Lung (tissue), 12 donors: Measurements from ENCODE around the gene LRRC45. TPM values are rescaled to one million over a fixed set of nuclear protein-coding genes. Genes with fewer than 3 reads are reported as not detected.
A peak's percentile ranks its signal among the peaks of the same experiment; 100 is the strongest.

Experiments
- ATAC-seq: fragments of 200-7000 bp; cut with Tn5 transposase; one replicate; pipeline ENCODE4 v1.9.1; 2020; ENCODE audit warnings: moderate number of reproducible peaks; ENCODE audit not compliant: insufficient read depth, low FRiP score
- DNase-seq, 3 donors: peaks; one replicate each; pipeline ENCODE4 v3.0.0-alpha.2; 2013 to 2017
- H3K27ac ChIP-seq, 2 donors: one replicate each; pipeline ENCODE4 v1.5.1; 2013; ENCODE audit warnings: mild to moderate bottlenecking in 2 of 2, moderate library complexity in 2 of 2, control low read depth in 1 of 2, inconsistent platforms in 1 of 2, low read depth in 1 of 2, low read length in 1 of 2
- H3K27me3 ChIP-seq, 3 donors: one replicate each; pipeline ENCODE4 v1.5.1; 2013; ENCODE audit warnings: low read length in 2 of 3; ENCODE audit not compliant: control insufficient read depth in 3 of 3, insufficient read depth in 3 of 3
- H3K36me3 ChIP-seq, 4 donors: one replicate each; pipeline ENCODE4 v1.5.1; 2013; ENCODE audit warnings: low read length in 4 of 4, mild to moderate bottlenecking in 1 of 4, moderate library complexity in 1 of 4; ENCODE audit not compliant: control insufficient read depth in 4 of 4, insufficient read depth in 4 of 4
- H3K4me1 ChIP-seq, 5 donors: one replicate each; pipeline ENCODE4 v1.5.1; 2013; ENCODE audit warnings: low read length in 5 of 5, mild to moderate bottlenecking in 2 of 5, moderate library complexity in 1 of 5; ENCODE audit not compliant: control insufficient read depth in 5 of 5, insufficient read depth in 5 of 5
- H3K4me3 ChIP-seq: one replicate; pipeline ENCODE4 v1.5.1; 2013; ENCODE audit warnings: mild to moderate bottlenecking, control low read depth, moderate library complexity
- H3K9ac ChIP-seq, 2 donors: one replicate each; pipeline ENCODE4 v1.5.1; 2013; ENCODE audit warnings: low read length in 2 of 2, control low read depth in 1 of 2; ENCODE audit not compliant: insufficient read depth in 1 of 2
- H3K9me3 ChIP-seq, 4 donors: one replicate each; pipeline ENCODE4 v1.5.1; 2013; ENCODE audit warnings: low read length in 3 of 4, mild to moderate bottlenecking in 1 of 4, moderate library complexity in 1 of 4; ENCODE audit not compliant: control insufficient read depth in 4 of 4, insufficient read depth in 3 of 4
- CTCF ChIP-seq: IDR thresholded peaks from 2 replicates; pipeline ENCODE4 v1.5.1; 2012; ENCODE audit warnings: mild to moderate bottlenecking; ENCODE audit errors: control extremely low read depth, extremely low read depth
- WGBS, 2 donors: extraction: QIAGEN DNeasy Blood & Tissue Kit; methylation state at CpG; one replicate each; pipeline ENCODE4 v1.1.7; 2013; 5-methylcytosine and 5-hydroxymethylcytosine counted together
- polyA plus RNA-seq, 2 donors: library from polyadenylated mRNA; stranded (reverse); fragments of 200-250 nt; gene quantifications; one replicate each; pipeline ENCODE4 v1.2.1, GENCODE V29; 2013
- total RNA-seq, 2 donors: library from RNA; depleted of rRNA in 1 of 2; stranded (reverse); fragments of >200 nt in 1 of 2; gene quantifications; one replicate each; pipeline ENCODE4 v1.2.1, GENCODE V29; 2014 to 2021
- donor health status: control.
- donor health status: control.
- donor health status: Bipolar disorder and iron deficiency.
- donor health status: healthy.
- donor health status: DM: yes; HTN: yes; CAD: no.

The LRRC45 gene
- total and polyA plus RNA-seq, 4 donors = 12.1 to 26.6 (median 16.5) TPM

- WGBS, 2 donors = 85 to 88% methylated on average over 30 to 32 of the region's 32 CpGs
- H3K9me3 ChIP-seq = no peaks in the 10 kb centered on the region
- peak in 2 of 3 donors; percentile 56 for DNase-seq
- H3K4me1 ChIP-seq = peaks cover 0 to 34% (median 8%) of the 10 kb centered on the region in 5 donors
- H3K27me3 ChIP-seq = no peaks in the 10 kb centered on the region
- no peak overlapping the region for H3K4me3 ChIP-seq
- no peak for ATAC-seq
- peaks cover 0 to 13% (median 0%) of the 10 kb centered on the region in 4 donors for H3K36me3 ChIP-seq
- no peak overlapping the region for H3K27ac ChIP-seq
- TF ChIP-seq CTCF = no peak
- no peak overlapping the region for H3K9ac ChIP-seq
Observed at GRCh38 chr17:82000803-82001570, 22.1 kb upstream of the LRRC45 start.

GRCh38 chr17:82001571-82002056 lies 21.5 kb upstream of the LRRC45 start:
- Histone ChIP-seq H3K9me3 (no peaks in the 10 kb centered on the region), H3K27me3 (no peaks in the 10 kb centered on the region), H3K4me1 (peaks cover 3 to 40% (median 8%) of the 10 kb centered on the region in 5 donors), H3K4me3 (no peak overlapping the region), H3K9ac (no peak overlapping the region), H3K27ac (no peak overlapping the region), H3K36me3 (peaks cover 0 to 7% (median 0%) of the 10 kb centered on the region in 4 donors)
- no peak for TF ChIP-seq CTCF
- DNase-seq = no peak
- no peak for ATAC-seq
- WGBS, 2 donors = 85 to 88% methylated on average over 17 of the region's 17 CpGs

- 77 to 89% methylated on average over 53 of the region's 53 CpGs for WGBS, 2 donors
- Histone ChIP-seq H3K4me3 (no peak overlapping the region), H3K27ac (no peak overlapping the region), H3K27me3 (no peaks in the 10 kb centered on the region), H3K36me3 (peaks cover 0 to 2% (median 0%) of the 10 kb centered on the region in 4 donors), H3K4me1 (peaks cover 3 to 42% (median 8%) of the 10 kb centered on the region in 5 donors), H3K9me3 (no peaks in the 10 kb centered on the region), H3K9ac (no peak overlapping the region)
- TF ChIP-seq CTCF = no peak
- ATAC-seq = peak; percentile 20
- no peak for DNase-seq
Observed at GRCh38 chr17:82003411-82004381, 19.4 kb upstream of the LRRC45 start.
